Smooth muscle cell (in vitro differentiated cells): ENCODE measurements around the gene USO1. TPM values are rescaled to one million over a fixed set of nuclear protein-coding genes. Genes with fewer than 3 reads are reported as not detected.
"Not testable (repeated sequence)": the region's sequence is repeated elsewhere in the genome, so short reads cannot be mapped to it uniquely, and the experiment has no call there.

Experiments
- DNase-seq: peaks from one replicate; lab custom pipeline; 2025; ENCODE audit not compliant: unreplicated experiment; lab: John Stamatoyannopoulos, UW
- H2AFZ ChIP-seq: fragments of 200-600 bp; sonication (generic); 2 replicates; pipeline ENCODE4 v1.6.0; 2016; ENCODE audit warnings: antibody characterized with exemption, low read depth, mild to moderate bottlenecking
- H3F3A ChIP-seq: fragments of 200-600 bp; sonication (generic); 2 replicates; pipeline ENCODE4 v1.6.0; 2017; ENCODE audit warnings: antibody characterized with exemption, low read depth
- H3K27ac ChIP-seq: fragments of 200-600 bp; sonication (generic); 2 replicates; pipeline ENCODE4 v1.5.1; 2016; ENCODE audit warnings: low read depth, mild to moderate bottlenecking
- H3K27me3 ChIP-seq: fragments of 200-600 bp; sonication (generic); 2 replicates; pipeline ENCODE4 v1.6.1; 2016; ENCODE audit warnings: low read depth, mild to moderate bottlenecking
- H3K36me3 ChIP-seq: fragments of 200-600 bp; sonication (generic); 2 replicates; pipeline ENCODE4 v1.5.1; 2016; ENCODE audit warnings: low read depth
- H3K4me1 ChIP-seq: fragments of 200-600 bp; sonication (generic); 2 replicates; pipeline ENCODE4 v1.5.1; 2016; ENCODE audit warnings: low read depth
- H3K4me2 ChIP-seq: fragments of 200-600 bp; sonication (generic); 2 replicates; pipeline ENCODE4 v1.6.0; 2016; ENCODE audit warnings: mild to moderate bottlenecking
- H3K4me3 ChIP-seq: fragments of 200-600 bp; sonication (generic); 2 replicates; pipeline ENCODE4 v1.5.1; 2016; ENCODE audit warnings: mild to moderate bottlenecking
- H3K79me2 ChIP-seq: fragments of 200-600 bp; sonication (generic); 2 replicates; pipeline ENCODE4 v1.6.0; 2016; ENCODE audit warnings: low read depth, mild to moderate bottlenecking
- H3K9ac ChIP-seq: fragments of 200-600 bp; sonication (generic); 2 replicates; pipeline ENCODE4 v1.6.0; 2016; ENCODE audit warnings: low read depth
- H3K9me3 ChIP-seq: fragments of 200-600 bp; sonication (generic); replicated peaks from 2 replicates; pipeline ENCODE4 v1.5.1; 2016; ENCODE audit warnings: low read depth
- H4K20me1 ChIP-seq: fragments of 200-600 bp; sonication (generic); 2 replicates; pipeline ENCODE4 v1.6.0; 2016; ENCODE audit warnings: low read depth
- WGBS: methylation state at CpG from one replicate; pipeline ENCODE4 v1.1.7; 2016; ENCODE audit warnings: low lambda C conversion rate; 5-methylcytosine and 5-hydroxymethylcytosine counted together
- polyA plus RNA-seq: library from polyadenylated mRNA; unstranded; fragments of >200 nt; fragmentation: Nextera tagmentation; extraction: Ambion mirVana; gene quantifications from 2 replicates; pipeline ENCODE4 v1.2.1, GENCODE V29; 2016
- total RNA-seq: library from RNA; depleted of rRNA; stranded (reverse); fragments of >200 nt; gene quantifications from 2 replicates; pipeline ENCODE4 v1.2.3, GENCODE V29; 2014
- TF ChIP-seq, protein P1 (sequence below): fragments of 200-600 bp; sonication (generic); IDR thresholded peaks from 2 replicates; pipeline ENCODE4 v1.5.1; 2017; ENCODE audit warnings: borderline replicate concordance, mild to moderate bottlenecking, antibody characterized with exemption; ENCODE audit not compliant: insufficient read depth, poor library complexity, severe bottlenecking

Gene USO1
- total and polyA plus RNA-seq, 2 experiments from 2014 or later, result 50.4 to 94.6 TPM

DNA sequence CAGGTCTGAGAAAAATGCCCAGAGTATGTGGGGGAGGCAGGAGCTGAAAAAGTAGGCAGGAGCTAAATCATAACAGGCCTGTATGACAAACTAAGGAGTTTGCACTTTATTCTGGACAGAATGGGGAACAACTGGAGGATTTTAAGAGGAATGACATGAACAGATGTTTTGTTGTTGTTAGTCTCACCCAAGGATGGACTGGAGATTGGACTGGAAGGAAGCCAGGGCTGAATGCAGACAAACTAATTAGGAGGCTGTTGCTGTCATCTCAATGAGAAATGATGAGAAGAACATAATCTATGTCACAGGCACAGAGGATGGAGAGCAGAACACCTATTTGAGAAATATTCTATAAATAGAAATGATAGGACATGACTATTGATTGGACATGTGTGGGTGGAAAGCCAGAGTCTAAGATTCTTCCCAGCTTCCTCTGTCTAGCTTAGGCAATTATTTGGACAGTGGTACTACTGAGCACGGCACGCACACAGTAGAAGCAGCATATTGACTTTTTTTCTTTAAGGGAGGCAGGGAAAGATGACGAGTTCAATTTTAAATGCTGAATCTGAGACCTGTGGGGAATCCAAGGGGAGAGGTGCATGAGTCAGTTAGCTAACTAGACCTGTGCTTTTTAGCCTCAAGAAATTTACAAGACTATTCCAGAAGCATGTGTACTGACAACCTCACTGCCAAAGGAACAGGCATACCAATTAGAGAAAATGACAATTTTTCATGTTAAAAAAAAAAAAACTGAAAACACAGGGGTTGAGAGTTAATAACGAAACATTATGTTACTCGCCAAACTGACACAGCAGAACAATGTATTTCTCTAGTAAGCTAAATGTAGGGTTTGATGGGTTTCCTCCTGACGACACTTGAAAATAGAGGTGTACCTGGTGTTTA lies 963 bp upstream of the USO1 start:
- WGBS, result 3% methylated on average over 6 of the region's 6 CpGs
- peaks cover 25% of the 10 kb centered on the region for H3K4me1 ChIP-seq
- H3F3A ChIP-seq, result peaks cover 9% of the 10 kb centered on the region
- H3K27ac ChIP-seq, result peak overlapping the region; percentile 55
- TF ChIP-seq, protein P1, sequence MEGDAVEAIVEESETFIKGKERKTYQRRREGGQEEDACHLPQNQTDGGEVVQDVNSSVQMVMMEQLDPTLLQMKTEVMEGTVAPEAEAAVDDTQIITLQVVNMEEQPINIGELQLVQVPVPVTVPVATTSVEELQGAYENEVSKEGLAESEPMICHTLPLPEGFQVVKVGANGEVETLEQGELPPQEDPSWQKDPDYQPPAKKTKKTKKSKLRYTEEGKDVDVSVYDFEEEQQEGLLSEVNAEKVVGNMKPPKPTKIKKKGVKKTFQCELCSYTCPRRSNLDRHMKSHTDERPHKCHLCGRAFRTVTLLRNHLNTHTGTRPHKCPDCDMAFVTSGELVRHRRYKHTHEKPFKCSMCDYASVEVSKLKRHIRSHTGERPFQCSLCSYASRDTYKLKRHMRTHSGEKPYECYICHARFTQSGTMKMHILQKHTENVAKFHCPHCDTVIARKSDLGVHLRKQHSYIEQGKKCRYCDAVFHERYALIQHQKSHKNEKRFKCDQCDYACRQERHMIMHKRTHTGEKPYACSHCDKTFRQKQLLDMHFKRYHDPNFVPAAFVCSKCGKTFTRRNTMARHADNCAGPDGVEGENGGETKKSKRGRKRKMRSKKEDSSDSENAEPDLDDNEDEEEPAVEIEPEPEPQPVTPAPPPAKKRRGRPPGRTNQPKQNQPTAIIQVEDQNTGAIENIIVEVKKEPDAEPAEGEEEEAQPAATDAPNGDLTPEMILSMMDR, result no peak
- H3K27me3 ChIP-seq, result no peaks in the 10 kb centered on the region
- H3K36me3 ChIP-seq, result no peaks in the 10 kb centered on the region
- H3K4me3 ChIP-seq, result peak overlapping the region; percentile 66
- no peak for DNase-seq
- peaks cover 33% of the 10 kb centered on the region for H4K20me1 ChIP-seq
- H2AFZ ChIP-seq, result peak overlapping the region; percentile 20
- peak overlapping the region; percentile 80 for H3K4me2 ChIP-seq
- peaks cover 32% of the 10 kb centered on the region for H3K79me2 ChIP-seq
- H3K9me3 ChIP-seq, result no peaks in the 10 kb centered on the region
- H3K9ac ChIP-seq, result peak overlapping the region; percentile 46

DNA sequence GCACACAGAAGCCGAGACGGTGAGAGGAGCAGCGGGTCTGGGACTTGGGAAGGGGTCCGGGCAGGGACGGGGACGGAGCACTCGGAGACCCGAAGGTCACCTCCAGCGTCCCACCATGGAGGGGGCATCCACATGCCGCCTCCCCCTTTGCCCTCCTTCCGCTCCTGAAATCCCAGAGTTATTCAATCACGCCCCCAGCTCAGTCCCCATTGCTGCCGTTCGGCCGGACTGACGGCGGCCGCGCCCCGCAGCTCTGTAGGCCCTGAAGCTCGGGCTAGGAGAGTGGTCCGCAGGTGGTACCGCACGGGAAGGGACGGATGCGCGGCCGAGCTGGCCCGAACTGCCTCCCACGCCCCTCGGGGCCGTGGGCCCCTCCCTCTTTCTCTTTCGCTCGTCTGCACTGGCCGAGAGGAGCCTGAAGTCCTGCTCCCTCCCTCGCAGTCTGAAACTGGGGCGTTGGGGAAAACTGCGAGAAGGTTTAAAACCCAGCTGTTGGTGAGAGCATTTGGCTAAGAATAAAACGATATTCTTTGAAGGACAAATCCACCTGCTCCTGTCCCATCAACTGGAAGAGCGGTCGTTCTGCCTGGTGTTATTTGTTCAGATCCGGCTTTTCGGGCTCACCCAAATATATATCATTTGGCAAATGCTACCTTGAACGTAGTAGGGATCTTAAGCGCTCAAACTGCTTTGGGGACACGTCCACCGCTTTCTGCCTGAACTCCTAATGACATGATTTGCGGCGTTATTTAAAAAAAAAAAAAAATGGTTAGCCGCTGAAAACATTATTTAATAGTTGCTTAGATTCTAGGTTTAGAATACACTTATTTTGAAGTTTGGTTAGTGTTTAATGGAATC lies 719 bp downstream of the USO1 start:
- WGBS, result 1% methylated on average over 44 of the region's 50 CpGs
- peak overlapping the region; percentile 99 for H3K4me2 ChIP-seq
- no peaks in the 10 kb centered on the region for H3K9me3 ChIP-seq
- peak overlapping the region; percentile 0 for H2AFZ ChIP-seq
- H3K4me3 ChIP-seq, result peak overlapping the region; percentile 66
- no peaks in the 10 kb centered on the region for H3K36me3 ChIP-seq
- peak overlapping the region; percentile 91 for H3K27ac ChIP-seq
- TF ChIP-seq, protein P1, result no peak
- peaks cover 25% of the 10 kb centered on the region for H3K4me1 ChIP-seq
- no peaks in the 10 kb centered on the region for H3K27me3 ChIP-seq
- H3K9ac ChIP-seq, result peak overlapping the region; percentile 95
- peaks cover 48% of the 10 kb centered on the region for H4K20me1 ChIP-seq
- peaks cover 9% of the 10 kb centered on the region for H3F3A ChIP-seq
- H3K79me2 ChIP-seq, result peaks cover 49% of the 10 kb centered on the region
- peak; percentile 60 for DNase-seq

GRCh38 chr4:75725942-75726538 lies 1.7 kb downstream of the USO1 start:
- H3K27ac ChIP-seq, result peak overlapping the region; percentile 91
- H3K4me3 ChIP-seq, result peak overlapping the region; percentile 66
- H2AFZ ChIP-seq, H3K36me3 ChIP-seq, H3K9me3 ChIP-seq, DNase-seq, H3F3A ChIP-seq, H3K27me3 ChIP-seq: not testable (repeated sequence)
- peak overlapping the region; percentile 99 for H3K4me2 ChIP-seq
- WGBS, result 25% methylated on average over 20 of the region's 20 CpGs
- H3K4me1 ChIP-seq, result peaks cover 25% of the 10 kb centered on the region
- peak overlapping the region; percentile 95 for H3K9ac ChIP-seq
- H4K20me1 ChIP-seq, result peaks cover 58% of the 10 kb centered on the region
- peaks cover 58% of the 10 kb centered on the region for H3K79me2 ChIP-seq

DNA sequence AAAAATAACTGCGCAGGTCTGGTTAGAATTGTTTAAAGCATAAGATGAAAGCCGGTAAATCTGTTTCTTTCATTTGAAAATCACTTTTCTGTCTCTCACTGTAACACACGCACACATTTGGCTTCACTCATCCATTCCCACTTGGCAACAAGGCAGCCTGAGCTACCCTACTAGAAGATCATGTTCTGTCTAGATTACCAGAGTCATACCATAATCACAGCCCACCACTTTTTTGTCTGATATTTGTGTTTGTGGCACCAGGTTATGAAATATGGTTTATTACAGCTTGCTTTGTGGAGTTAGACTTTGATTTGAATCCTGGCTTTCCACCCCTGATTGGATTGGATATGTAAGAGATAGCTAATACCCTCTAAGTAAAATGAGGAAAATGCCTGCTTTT lies 2.2 kb downstream of the USO1 start:
- Histone ChIP-seq H3K4me2 (peak overlapping the region; percentile 99), H3K4me3 (peak overlapping the region; percentile 66), H3K27ac (peak overlapping the region; percentile 9), H3K4me1 (peaks cover 25% of the 10 kb centered on the region), H3K9me3 (no peaks in the 10 kb centered on the region), H3K79me2 (peaks cover 64% of the 10 kb centered on the region), H3K27me3 (no peaks in the 10 kb centered on the region), H3F3A (peaks cover 9% of the 10 kb centered on the region), H4K20me1 (peaks cover 60% of the 10 kb centered on the region), H3K9ac (peak overlapping the region; percentile 32), H2AFZ (no peak overlapping the region), H3K36me3 (no peaks in the 10 kb centered on the region)
- no peak for DNase-seq
- 68% methylated on average over 3 of the region's 3 CpGs for WGBS
- TF ChIP-seq, protein P1, result no peak
